Measurements from ENCODE around the gene CDCA7.

GRCh38 chr2:173346035-173346434 lies 8.6 kb upstream of the CDCA7 start:
- no peak for TF ChIP-seq POLR2A (IDR thresholded peaks at IDR 0.05)
- TF ChIP-seq, protein P1, sequence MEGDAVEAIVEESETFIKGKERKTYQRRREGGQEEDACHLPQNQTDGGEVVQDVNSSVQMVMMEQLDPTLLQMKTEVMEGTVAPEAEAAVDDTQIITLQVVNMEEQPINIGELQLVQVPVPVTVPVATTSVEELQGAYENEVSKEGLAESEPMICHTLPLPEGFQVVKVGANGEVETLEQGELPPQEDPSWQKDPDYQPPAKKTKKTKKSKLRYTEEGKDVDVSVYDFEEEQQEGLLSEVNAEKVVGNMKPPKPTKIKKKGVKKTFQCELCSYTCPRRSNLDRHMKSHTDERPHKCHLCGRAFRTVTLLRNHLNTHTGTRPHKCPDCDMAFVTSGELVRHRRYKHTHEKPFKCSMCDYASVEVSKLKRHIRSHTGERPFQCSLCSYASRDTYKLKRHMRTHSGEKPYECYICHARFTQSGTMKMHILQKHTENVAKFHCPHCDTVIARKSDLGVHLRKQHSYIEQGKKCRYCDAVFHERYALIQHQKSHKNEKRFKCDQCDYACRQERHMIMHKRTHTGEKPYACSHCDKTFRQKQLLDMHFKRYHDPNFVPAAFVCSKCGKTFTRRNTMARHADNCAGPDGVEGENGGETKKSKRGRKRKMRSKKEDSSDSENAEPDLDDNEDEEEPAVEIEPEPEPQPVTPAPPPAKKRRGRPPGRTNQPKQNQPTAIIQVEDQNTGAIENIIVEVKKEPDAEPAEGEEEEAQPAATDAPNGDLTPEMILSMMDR (IDR thresholded peaks at IDR 0.05), result no peak
- no peak for TF ChIP-seq POLR2AphosphoS5 (IDR thresholded peaks at IDR 0.05; ENCODE audit: insufficient read depth in 1 of 2, low read depth in 1 of 2)
